ENCODE measurements around the gene SCARB1. TPM values are rescaled to one million over a fixed set of nuclear protein-coding genes. Genes with fewer than 3 reads are reported as not detected.
A peak's percentile ranks its signal among the peaks of the same experiment; 100 is the strongest.

The SCARB1 gene
- total RNA-seq, 1 experiment from 2014 or later, result 106 TPM

DNA sequence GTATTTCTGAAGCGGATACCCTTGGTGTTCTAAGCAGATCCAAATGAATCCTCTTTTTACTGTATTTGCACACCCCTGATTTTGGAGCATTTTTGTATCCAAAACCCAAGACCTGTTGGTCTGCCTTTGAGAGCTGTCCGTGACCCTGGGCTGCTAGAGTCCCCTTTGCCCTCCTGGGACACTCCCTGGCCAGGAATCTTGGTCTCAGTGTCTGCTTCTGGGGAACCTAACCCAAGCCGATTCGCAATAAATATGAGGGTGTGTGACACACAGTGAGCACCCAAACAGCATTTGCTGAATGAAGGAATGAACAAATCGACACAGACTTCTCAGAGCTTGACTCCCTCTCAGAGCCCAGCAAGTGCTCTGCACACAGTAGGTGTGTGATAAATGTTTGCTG lies 92.9 kb downstream of the SCARB1 start:
- H3K4me1 ChIP-seq, result peaks cover 22% of the 10 kb centered on the region; the same call in 1 of the 2 replicates
- H3K27me3 Mint-ChIP-seq (ENCODE audit: insufficient read depth, unreplicated experiment), result no peaks in the 10 kb centered on the region
- H3K27ac Mint-ChIP-seq (ENCODE audit: unreplicated experiment), result peak overlapping the region; percentile 9
- H3K36me3 ChIP-seq (ENCODE audit: control insufficient read depth, insufficient read depth, low read length), result no peaks in the 10 kb centered on the region
- peak; percentile 37 to 58 for DNase-seq
- H3K36me3 Mint-ChIP-seq (ENCODE audit: insufficient read depth, unreplicated experiment), result peaks cover 5% of the 10 kb centered on the region
- no peak overlapping the region for H3K4me3 ChIP-seq (ENCODE audit: low read depth, low read length)
- H3K27me3 ChIP-seq (replicated peaks; ENCODE audit: control insufficient read depth, insufficient read depth, low read length), result no peaks in the 10 kb centered on the region
- no TSS peak for BruUV-seq (replicated peaks)
- CTCF ChIA-PET, result interaction anchor here (1.0 to 1.5 kb wide), 4 partner anchors 11 to 734 kb away, joined by 3 to 5 read pairs (median 4); no protein-coding TSS in a partner anchor
- H3K9me3 Mint-ChIP-seq (ENCODE audit: unreplicated experiment), result peaks cover 2% of the 10 kb centered on the region
- H3K9me3 ChIP-seq, result no peaks in the 10 kb centered on the region
- TF ChIP-seq, protein P1, sequence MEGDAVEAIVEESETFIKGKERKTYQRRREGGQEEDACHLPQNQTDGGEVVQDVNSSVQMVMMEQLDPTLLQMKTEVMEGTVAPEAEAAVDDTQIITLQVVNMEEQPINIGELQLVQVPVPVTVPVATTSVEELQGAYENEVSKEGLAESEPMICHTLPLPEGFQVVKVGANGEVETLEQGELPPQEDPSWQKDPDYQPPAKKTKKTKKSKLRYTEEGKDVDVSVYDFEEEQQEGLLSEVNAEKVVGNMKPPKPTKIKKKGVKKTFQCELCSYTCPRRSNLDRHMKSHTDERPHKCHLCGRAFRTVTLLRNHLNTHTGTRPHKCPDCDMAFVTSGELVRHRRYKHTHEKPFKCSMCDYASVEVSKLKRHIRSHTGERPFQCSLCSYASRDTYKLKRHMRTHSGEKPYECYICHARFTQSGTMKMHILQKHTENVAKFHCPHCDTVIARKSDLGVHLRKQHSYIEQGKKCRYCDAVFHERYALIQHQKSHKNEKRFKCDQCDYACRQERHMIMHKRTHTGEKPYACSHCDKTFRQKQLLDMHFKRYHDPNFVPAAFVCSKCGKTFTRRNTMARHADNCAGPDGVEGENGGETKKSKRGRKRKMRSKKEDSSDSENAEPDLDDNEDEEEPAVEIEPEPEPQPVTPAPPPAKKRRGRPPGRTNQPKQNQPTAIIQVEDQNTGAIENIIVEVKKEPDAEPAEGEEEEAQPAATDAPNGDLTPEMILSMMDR (IDR thresholded peaks at IDR 0.05; ENCODE audit: insufficient read depth in 1 of 2, low read depth in 1 of 2, low read length in 1 of 2, severe bottlenecking in 1 of 2, unreplicated experiment in 1 of 2), result no peak
- POLR2A ChIA-PET, result no interaction called here
- intact Hi-C loops (cut with micrococcal nuclease; ENCODE audit: unreplicated experiment), result loop anchor here (10.0 kb wide), 1 partner anchor 446 kb away; no protein-coding TSS in a partner anchor
- peaks cover 43% of the 10 kb centered on the region for H3K4me1 Mint-ChIP-seq (ENCODE audit: low read depth, unreplicated experiment)
- no peak overlapping the region for H3K4me3 Mint-ChIP-seq (ENCODE audit: unreplicated experiment)

DNA sequence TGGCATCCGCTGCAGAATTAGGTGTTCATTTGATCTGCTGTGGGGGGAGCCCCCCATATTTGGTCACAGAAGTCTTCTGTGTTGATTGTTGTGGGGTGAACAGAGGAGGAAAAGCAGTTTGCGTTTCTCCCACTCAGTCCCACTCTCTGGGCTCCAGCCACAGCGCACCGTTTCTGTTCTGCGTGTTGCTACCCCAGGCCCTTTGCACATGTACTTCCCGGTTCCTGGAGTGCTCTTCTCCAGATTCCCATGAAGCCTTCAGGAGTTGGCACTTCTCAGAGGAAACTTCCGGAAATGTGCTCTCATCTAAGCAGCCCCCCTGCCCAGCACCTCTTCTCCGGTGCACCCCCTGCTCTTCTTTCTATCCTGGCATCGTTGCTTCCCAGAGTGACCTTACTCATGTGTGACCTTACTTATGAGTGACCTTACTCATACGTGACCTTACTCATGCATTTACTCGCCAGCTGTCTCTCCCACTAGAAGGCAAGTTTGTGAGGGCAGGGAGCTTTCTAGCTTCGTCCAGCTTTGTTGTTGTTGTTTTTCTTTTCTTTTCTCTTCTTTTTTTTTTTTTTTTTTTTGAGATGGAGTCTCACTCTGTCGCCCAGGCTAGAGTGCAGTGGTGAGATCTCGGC lies 93.7 kb downstream of the SCARB1 start:
- H3K4me1 Mint-ChIP-seq (ENCODE audit: low read depth, unreplicated experiment), result peaks cover 43% of the 10 kb centered on the region

DNA sequence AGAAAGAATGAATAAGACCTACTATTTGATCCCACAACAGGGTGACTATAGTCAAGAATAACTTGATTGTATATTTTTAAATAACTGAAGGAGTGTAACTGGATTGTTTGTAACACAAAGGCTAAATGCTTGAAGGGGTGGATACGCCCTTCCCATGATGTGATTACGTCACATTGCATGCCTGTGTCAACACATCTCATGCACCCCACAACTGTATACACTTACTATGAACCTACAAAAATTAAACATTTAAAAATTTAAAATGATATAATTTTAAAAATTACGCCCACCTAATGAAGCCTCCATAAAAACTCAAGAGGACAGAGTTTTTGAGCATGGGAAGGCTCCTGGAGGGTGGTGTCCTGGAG lies 94.5 kb downstream of the SCARB1 start:
- H3K4me3 Mint-ChIP-seq (ENCODE audit: unreplicated experiment), result no peak overlapping the region
- POLR2A ChIA-PET, result no interaction called here
- no TSS peak for BruUV-seq (replicated peaks)

More for the DNA sequence above, 93.7 kb downstream of the SCARB1 start:
- DNase-seq, result no peak
- intact Hi-C loops (cut with micrococcal nuclease; ENCODE audit: unreplicated experiment), result loop anchor here (5.0 to 10.0 kb wide), 3 partner anchors 88 to 535 kb away; no protein-coding TSS in a partner anchor
- Mint-ChIP-seq H3K4me3 (ENCODE audit: unreplicated experiment) (no peak overlapping the region), H3K27me3 (ENCODE audit: insufficient read depth, unreplicated experiment) (no peaks in the 10 kb centered on the region), H3K36me3 (ENCODE audit: insufficient read depth, unreplicated experiment) (peaks cover 3% of the 10 kb centered on the region), H3K9me3 (ENCODE audit: unreplicated experiment) (peaks cover 10% of the 10 kb centered on the region), H3K27ac (ENCODE audit: unreplicated experiment) (no peak overlapping the region)
- Histone ChIP-seq H3K27me3 (replicated peaks; ENCODE audit: control insufficient read depth, insufficient read depth, low read length) (no peaks in the 10 kb centered on the region), H3K4me1 (peaks cover 22% of the 10 kb centered on the region; the same call in 1 of the 2 replicates), H3K4me3 (ENCODE audit: low read depth, low read length) (no peak overlapping the region), H3K36me3 (ENCODE audit: control insufficient read depth, insufficient read depth, low read length) (no peaks in the 10 kb centered on the region), H3K9me3 (peaks cover under 1% of the 10 kb centered on the region; the same call in 1 of the 2 replicates)
- TF ChIP-seq, protein P1 (IDR thresholded peaks at IDR 0.05; ENCODE audit: insufficient read depth in 1 of 2, low read depth in 1 of 2, low read length in 1 of 2, severe bottlenecking in 1 of 2, unreplicated experiment in 1 of 2), result no peak
- ChIA-PET POLR2A (no interaction called here), CTCF (interaction anchor here (1.0 kb wide), 1 partner anchor 10 kb away, joined by 3 read pairs; no protein-coding TSS in a partner anchor)
- BruUV-seq (replicated peaks), result no TSS peak

More for the DNA sequence above, 94.5 kb downstream of the SCARB1 start:
- DNase-seq, result no peak
- Mint-ChIP-seq H3K9me3 (ENCODE audit: unreplicated experiment) (peaks cover 16% of the 10 kb centered on the region), H3K27ac (ENCODE audit: unreplicated experiment) (no peak overlapping the region), H3K4me1 (ENCODE audit: low read depth, unreplicated experiment) (peaks cover 43% of the 10 kb centered on the region), H3K27me3 (ENCODE audit: insufficient read depth, unreplicated experiment) (no peaks in the 10 kb centered on the region), H3K36me3 (ENCODE audit: insufficient read depth, unreplicated experiment) (no peaks in the 10 kb centered on the region)
- no peaks in the 10 kb centered on the region for H3K36me3 ChIP-seq (ENCODE audit: control insufficient read depth, insufficient read depth, low read length)
- intact Hi-C loops (cut with micrococcal nuclease; ENCODE audit: unreplicated experiment), result loop anchor here (5.0 to 10.0 kb wide), 2 partner anchors 87 to 534 kb away; no protein-coding TSS in a partner anchor
- no peak overlapping the region for H3K4me3 ChIP-seq (ENCODE audit: low read depth, low read length)
- H3K9me3 ChIP-seq, result peaks cover 9% of the 10 kb centered on the region
- no peaks in the 10 kb centered on the region for H3K27me3 ChIP-seq (replicated peaks; ENCODE audit: control insufficient read depth, insufficient read depth, low read length)
- CTCF ChIA-PET, result no interaction called here
- H3K4me1 ChIP-seq, result peaks cover 22% of the 10 kb centered on the region; the same call in 1 of the 2 replicates
- TF ChIP-seq, protein P1 (IDR thresholded peaks at IDR 0.05; ENCODE audit: insufficient read depth in 1 of 2, low read depth in 1 of 2, low read length in 1 of 2, severe bottlenecking in 1 of 2, unreplicated experiment in 1 of 2), result no peak
